ENCODE data around the gene ENAH.
A peak's percentile ranks its signal among the peaks of the same experiment; 100 is the strongest.

The ENAH gene

GRCh38 chr1:225481738-225482137 is 171.2 kb downstream of the ENAH start:
- no peak overlapping the region for H3K4me3 ChIP-seq (ENCODE audit: low read length)
- H4K20me1 ChIP-seq (ENCODE audit: insufficient read depth, low read length) = no peaks in the 10 kb centered on the region
- H3K27ac ChIP-seq (ENCODE audit: low read length) = no peak overlapping the region
- H3K4me1 ChIP-seq (ENCODE audit: low read length) = peaks cover 12% of the 10 kb centered on the region
- TF ChIP-seq CTCF (IDR thresholded peaks at IDR 0.05; ENCODE audit: low read depth, low read length) = no peak
- TF ChIP-seq EZH2phosphoT487 (IDR thresholded peaks at IDR 0.05; ENCODE audit: low read depth) = no peak
- H3K4me2 ChIP-seq (ENCODE audit: low read length) = no peak overlapping the region
- no peaks in the 10 kb centered on the region for H3K36me3 ChIP-seq (replicated peaks; ENCODE audit: low read depth, low read length)
- no peaks in the 10 kb centered on the region for H3K79me2 ChIP-seq (ENCODE audit: low read length)
- no peak overlapping the region for H3K9ac ChIP-seq (ENCODE audit: low read length)
- H3K27me3 ChIP-seq (ENCODE audit: low read depth, low read length) = peaks cover 46% of the 10 kb centered on the region
- H3K9me3 ChIP-seq (ENCODE audit: insufficient read depth, low read length) = no peaks in the 10 kb centered on the region
- H2AFZ ChIP-seq (ENCODE audit: low read depth, low read length) = no peak overlapping the region

DNA sequence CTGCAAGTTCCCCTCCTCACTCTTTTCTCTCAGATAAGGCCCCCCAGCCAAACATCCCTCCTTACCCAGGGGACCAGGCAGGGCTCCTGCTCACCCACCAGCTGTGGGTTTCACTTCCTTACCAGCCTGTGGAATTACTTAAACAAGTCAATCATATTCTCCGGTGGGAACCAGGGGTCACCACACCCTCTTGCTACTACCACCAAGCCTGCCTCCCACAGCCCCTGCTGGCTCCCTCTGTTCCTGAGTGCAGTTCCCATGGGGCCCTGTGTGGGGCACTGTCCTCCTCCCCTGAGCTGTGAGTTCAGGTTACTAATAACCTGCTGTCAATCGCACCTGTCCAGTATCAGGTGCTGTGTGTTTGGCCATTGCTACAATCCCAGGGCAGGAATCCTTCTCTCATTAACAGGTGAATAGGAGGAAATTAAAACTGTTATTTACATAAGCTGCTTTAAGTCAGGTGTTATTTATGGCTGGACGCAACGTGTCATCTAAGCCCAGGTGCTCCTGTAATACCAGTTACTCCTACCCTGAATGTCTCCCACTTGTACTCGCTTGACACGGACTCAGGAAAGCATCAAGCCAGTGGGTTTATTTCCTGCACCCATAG is 172.0 kb downstream of the ENAH start:
- H3K27ac ChIP-seq (ENCODE audit: low read length) = no peak overlapping the region
- H3K36me3 ChIP-seq (replicated peaks; ENCODE audit: low read depth, low read length) = no peaks in the 10 kb centered on the region
- H3K79me2 ChIP-seq (ENCODE audit: low read length) = no peaks in the 10 kb centered on the region
- peak overlapping the region; percentile 49; the same call in 1 of the 2 replicates for H2AFZ ChIP-seq (ENCODE audit: low read depth, low read length)
- 0 out of 2 replicates have a peak overlapping the region, but pooled peaks have one; percentile 4 for H3K4me3 ChIP-seq (ENCODE audit: low read length)
- H4K20me1 ChIP-seq (ENCODE audit: insufficient read depth, low read length) = no peaks in the 10 kb centered on the region
- H3K4me1 ChIP-seq (ENCODE audit: low read length) = peaks cover 12% of the 10 kb centered on the region
- TF ChIP-seq CTCF (IDR thresholded peaks at IDR 0.05; ENCODE audit: low read depth, low read length) (peak; percentile 99), EZH2phosphoT487 (IDR thresholded peaks at IDR 0.05; ENCODE audit: low read depth) (no peak)
- no peak overlapping the region for H3K9ac ChIP-seq (ENCODE audit: low read length)
- H3K4me2 ChIP-seq (ENCODE audit: low read length) = peak overlapping the region; percentile 52
- peaks cover 46% of the 10 kb centered on the region for H3K27me3 ChIP-seq (ENCODE audit: low read depth, low read length)
- H3K9me3 ChIP-seq (ENCODE audit: insufficient read depth, low read length) = no peaks in the 10 kb centered on the region

DNA sequence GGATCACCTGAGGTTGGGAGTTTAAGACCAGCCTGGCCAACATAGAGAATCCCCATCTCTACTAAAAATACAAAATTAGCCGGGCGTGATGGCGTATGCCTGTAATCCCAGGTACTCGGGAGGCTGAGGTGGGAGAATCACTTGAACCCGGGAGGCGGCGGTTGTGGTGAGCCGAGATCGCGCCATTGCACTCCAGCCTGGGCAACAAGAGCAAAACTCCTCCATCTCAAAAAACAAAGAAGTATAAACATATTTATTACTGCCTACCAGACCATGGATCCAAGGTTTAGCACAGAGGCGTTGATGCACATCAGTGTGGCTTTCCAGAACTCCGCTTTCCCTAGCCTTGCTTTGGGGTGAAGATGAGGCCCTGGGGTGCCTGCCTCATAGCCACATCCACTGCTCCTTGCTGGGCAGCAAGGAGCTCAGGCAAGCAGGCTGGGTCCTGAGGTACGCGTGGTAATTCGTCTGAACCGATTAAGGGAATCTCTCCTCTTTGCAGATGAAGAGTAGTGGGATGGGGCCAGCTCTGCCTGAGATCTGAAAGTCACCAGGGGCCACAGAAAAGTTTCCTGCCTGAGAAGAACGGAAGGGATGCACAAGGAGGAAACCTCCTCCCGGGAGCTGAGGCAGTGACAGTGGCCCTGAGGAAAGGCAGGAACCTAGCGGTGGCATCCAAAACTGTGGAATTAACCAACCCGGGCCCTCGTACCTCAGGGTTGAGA is 172.8 kb downstream of the ENAH start:
- H4K20me1 ChIP-seq (ENCODE audit: insufficient read depth, low read length) = no peaks in the 10 kb centered on the region
- H3K27ac ChIP-seq (ENCODE audit: low read length) = no peak overlapping the region
- peaks cover 43% of the 10 kb centered on the region for H3K27me3 ChIP-seq (ENCODE audit: low read depth, low read length)
- H3K9me3 ChIP-seq (ENCODE audit: insufficient read depth, low read length) = no peaks in the 10 kb centered on the region
- H3K4me1 ChIP-seq (ENCODE audit: low read length) = peaks cover 14% of the 10 kb centered on the region
- no peaks in the 10 kb centered on the region for H3K79me2 ChIP-seq (ENCODE audit: low read length)
- 0 out of 2 replicates have a peak overlapping the region, but pooled peaks have one; percentile 4 for H3K4me3 ChIP-seq (ENCODE audit: low read length)
- H3K4me2 ChIP-seq (ENCODE audit: low read length) = peak overlapping the region; percentile 52
- H2AFZ ChIP-seq (ENCODE audit: low read depth, low read length) = peak overlapping the region; percentile 49; the same call in 1 of the 2 replicates
- TF ChIP-seq EZH2phosphoT487 (IDR thresholded peaks at IDR 0.05; ENCODE audit: low read depth) (no peak), CTCF (IDR thresholded peaks at IDR 0.05; ENCODE audit: low read depth, low read length) (no peak)
- no peak overlapping the region; the same call in 1 of the 2 replicates for H3K9ac ChIP-seq (ENCODE audit: low read length)
- H3K36me3 ChIP-seq (replicated peaks; ENCODE audit: low read depth, low read length) = no peaks in the 10 kb centered on the region

DNA sequence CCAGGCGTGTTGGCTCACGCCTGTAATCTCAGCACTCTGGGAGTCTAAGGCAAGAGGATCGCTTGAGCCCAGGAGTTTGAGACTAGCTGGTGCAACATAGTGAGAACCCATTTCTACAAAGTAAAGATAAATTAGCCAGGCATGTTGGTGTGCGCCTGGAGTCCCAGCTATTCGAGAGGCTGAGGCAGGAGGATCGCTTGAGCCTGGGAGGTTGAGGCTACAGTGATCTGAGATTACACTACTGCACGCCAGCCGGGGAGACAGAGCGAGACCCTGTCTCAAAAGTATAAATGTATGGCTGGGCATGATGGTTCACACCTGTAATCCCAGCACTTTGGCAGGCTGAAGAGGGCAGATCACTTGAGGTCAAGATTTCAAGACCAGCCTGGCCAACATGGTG is 173.6 kb downstream of the ENAH start:
- Histone ChIP-seq H3K27ac (ENCODE audit: low read length) (no peak overlapping the region), H3K9ac (ENCODE audit: low read length) (no peak overlapping the region), H3K79me2 (ENCODE audit: low read length) (no peaks in the 10 kb centered on the region), H3K36me3 (replicated peaks; ENCODE audit: low read depth, low read length) (no peaks in the 10 kb centered on the region), H3K4me1 (ENCODE audit: low read length) (peaks cover 20% of the 10 kb centered on the region), H3K4me2 (ENCODE audit: low read length) (no peak overlapping the region), H2AFZ (ENCODE audit: low read depth, low read length) (no peak overlapping the region), H3K4me3 (ENCODE audit: low read length) (no peak overlapping the region), H4K20me1 (ENCODE audit: insufficient read depth, low read length) (no peaks in the 10 kb centered on the region), H3K9me3 (ENCODE audit: insufficient read depth, low read length) (no peaks in the 10 kb centered on the region), H3K27me3 (ENCODE audit: low read depth, low read length) (peaks cover 41% of the 10 kb centered on the region)
- TF ChIP-seq EZH2phosphoT487 (IDR thresholded peaks at IDR 0.05; ENCODE audit: low read depth) (no peak), CTCF (IDR thresholded peaks at IDR 0.05; ENCODE audit: low read depth, low read length) (no peak)
